Measurements from ENCODE around the gene GPT2.

Gene GPT2

DNA sequence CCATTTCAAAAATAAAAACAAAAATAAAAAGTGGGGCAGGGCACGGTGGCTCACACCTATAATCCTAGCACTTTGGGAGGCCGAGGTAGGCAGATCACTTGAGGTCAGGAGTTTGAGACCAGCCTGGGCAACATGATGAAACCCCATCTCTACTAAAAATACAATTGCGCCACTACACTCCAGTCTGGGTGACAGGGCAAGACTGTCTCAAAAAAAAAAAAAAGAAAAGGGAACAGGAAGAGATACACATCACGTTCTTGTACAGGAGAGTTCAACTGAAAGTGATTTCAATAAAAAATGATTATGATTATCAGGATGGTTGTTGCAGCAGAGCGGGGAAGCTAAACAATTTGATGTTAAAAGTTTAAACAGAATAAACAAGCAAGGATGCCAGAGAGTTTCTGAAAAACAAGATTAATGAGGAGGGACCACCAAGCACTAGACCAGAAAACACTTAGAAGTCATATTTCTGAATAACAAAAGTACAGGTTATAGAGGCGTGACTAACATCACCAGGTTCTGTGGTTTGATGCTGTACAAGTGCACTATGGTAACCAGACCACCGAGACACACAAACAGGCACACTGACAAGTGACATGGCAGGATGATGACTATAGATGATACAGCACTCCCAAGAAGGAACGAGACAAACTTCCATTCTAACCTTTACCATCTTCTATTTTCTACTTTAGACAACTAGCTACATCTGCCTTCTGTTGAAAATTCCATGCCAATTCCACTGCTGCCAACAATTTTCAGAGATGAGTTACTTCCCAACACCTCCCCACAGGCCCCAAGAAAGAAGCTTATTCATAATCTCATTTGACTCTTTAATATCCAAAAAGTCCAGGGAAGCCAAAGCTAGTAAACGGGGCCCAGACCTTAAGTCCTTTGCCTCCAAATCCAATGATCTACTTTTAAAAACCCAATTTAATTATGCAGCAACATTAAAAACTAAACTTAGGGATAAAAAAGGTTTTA, 77.5 kb downstream of the GPT2 start:
- H3K4me3 ChIP-seq (ENCODE audit: low read length) = no peak overlapping the region
- DNase-seq (ENCODE audit: low read depth) = no peak
- TF ChIP-seq, protein P1, sequence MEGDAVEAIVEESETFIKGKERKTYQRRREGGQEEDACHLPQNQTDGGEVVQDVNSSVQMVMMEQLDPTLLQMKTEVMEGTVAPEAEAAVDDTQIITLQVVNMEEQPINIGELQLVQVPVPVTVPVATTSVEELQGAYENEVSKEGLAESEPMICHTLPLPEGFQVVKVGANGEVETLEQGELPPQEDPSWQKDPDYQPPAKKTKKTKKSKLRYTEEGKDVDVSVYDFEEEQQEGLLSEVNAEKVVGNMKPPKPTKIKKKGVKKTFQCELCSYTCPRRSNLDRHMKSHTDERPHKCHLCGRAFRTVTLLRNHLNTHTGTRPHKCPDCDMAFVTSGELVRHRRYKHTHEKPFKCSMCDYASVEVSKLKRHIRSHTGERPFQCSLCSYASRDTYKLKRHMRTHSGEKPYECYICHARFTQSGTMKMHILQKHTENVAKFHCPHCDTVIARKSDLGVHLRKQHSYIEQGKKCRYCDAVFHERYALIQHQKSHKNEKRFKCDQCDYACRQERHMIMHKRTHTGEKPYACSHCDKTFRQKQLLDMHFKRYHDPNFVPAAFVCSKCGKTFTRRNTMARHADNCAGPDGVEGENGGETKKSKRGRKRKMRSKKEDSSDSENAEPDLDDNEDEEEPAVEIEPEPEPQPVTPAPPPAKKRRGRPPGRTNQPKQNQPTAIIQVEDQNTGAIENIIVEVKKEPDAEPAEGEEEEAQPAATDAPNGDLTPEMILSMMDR (conservative IDR thresholded peaks at IDR 0.05; ENCODE audit: low read depth, low read length) = no peak

DNA sequence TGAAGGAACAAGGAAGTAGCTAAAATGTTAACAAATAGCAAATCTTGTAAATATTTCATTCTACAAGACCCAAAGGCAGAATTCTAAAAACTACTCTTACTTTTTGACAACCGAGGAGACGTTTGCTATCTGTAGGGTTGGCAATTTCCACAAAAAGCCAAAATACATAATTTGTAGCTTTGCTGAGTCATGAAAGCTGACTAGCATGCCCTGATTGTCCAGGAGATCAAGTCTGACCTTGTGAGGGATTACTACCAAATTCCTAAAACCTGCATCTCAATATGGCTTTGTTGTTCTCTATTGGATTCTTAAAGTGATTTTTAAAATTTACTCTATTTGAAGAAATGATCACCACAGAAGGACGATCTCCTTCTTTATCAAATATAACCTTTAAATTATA, 78.5 kb downstream of the GPT2 start:
- no peak overlapping the region for H3K4me3 ChIP-seq (ENCODE audit: low read length)
- TF ChIP-seq, protein P1 (conservative IDR thresholded peaks at IDR 0.05; ENCODE audit: low read depth, low read length) = no peak
- no peak for DNase-seq (ENCODE audit: low read depth)

DNA sequence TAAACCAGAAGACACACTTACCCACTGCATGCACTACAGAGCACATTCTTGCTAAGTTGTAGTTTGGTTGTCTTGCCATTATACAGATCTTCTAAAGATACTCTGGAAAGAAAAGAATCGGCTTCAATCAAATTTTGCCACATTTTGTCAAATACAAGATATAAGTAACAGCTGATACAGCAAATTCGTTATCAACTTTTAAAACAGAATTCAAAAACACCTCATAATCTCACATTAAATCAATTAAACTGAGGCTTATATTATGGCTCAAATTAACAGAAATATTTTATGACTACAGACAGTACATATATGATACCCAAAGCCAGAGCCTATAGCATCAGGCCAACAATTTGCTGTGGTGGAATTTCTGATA, 83.9 kb downstream of the GPT2 start:
- no peak for DNase-seq (ENCODE audit: low read depth)
- no peak overlapping the region for H3K4me3 ChIP-seq (ENCODE audit: low read length)
- TF ChIP-seq, protein P1 (conservative IDR thresholded peaks at IDR 0.05; ENCODE audit: low read depth, low read length) = no peak

DNA sequence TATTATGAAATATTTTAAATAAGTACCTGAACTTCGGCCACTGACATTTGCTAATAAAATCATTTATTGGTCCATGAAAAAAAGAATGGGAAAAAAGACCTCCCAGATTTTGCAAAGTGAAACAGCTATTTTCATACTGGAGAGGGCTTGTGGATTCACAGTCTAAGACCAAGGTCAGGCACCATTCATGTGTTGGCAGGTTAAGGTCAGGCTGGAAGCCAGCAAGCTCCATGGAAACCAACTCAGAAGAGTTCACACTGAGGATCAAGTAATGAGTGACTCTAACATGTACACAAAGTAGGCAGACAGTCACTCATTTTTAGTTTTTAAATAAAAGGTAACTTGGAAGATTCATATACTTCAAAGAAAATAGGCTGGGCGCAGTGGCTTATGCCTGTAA, 85.9 kb downstream of the GPT2 start:
- no peak overlapping the region for H3K4me3 ChIP-seq (ENCODE audit: low read length)
- no peak for DNase-seq (ENCODE audit: low read depth)
- TF ChIP-seq, protein P1 (conservative IDR thresholded peaks at IDR 0.05; ENCODE audit: low read depth, low read length) = no peak

DNA sequence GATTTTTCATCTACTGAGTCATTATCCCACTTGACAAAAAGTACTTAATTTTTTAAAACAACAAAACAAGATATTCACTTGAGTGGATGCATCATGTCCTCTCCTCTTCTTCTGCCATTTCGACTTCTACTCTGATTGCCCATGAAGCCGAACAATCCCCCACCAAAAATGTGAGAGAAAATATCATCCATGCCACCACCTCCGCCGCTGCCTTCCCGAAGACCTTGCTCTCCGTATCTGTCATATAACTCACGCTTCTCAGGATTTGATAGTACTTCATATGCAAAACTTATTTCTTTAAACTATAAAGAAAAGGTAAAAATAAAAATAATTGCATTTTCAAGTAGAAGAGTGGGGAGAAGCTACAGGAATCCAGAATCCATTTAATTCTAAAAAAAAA, 87.1 kb downstream of the GPT2 start:
- DNase-seq (ENCODE audit: low read depth) = no peak
- H3K4me3 ChIP-seq (ENCODE audit: low read length) = no peak overlapping the region
- TF ChIP-seq, protein P1 (conservative IDR thresholded peaks at IDR 0.05; ENCODE audit: low read depth, low read length) = no peak

DNA sequence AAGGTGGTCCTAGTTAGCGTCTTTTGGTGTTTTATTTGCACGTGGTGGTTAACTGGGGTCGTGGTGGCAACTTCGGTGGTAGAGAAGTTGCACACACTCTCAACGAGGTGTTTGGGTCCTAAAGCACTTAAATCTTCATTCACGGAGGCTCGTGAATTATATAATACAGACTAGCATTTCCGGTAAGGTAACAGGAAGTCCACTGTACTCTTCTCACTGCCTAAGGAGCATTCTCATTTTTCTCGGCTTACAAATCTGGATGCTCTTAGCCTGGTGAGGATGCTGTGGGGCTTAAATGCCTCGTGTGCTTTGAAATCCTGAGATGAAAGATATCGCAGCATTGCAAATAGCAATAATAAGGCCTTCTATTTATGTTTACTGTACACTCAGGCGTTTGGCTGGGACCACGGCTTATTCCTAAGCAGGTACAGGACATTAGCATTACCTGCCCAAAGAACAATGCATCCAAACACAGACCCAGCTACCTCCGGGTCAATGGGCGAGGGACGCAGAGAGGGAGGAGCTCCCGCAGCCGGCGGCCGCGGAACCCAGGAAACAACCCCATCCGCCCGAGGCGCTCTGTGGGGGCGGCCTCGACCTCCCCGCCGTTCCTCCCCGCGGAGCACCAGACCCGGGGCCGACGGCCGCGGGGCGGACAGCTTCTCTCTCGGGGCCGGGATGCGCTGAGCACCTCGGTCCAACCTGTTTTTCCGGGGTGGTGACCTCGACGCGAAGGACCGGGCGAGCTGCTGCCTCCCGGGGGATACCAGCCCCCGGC, 88.5 kb downstream of the GPT2 start:
- DNase-seq (ENCODE audit: low read depth) = no peak
- peak overlapping the region; percentile 89 for H3K4me3 ChIP-seq (ENCODE audit: low read length)
- TF ChIP-seq, protein P1 (conservative IDR thresholded peaks at IDR 0.05; ENCODE audit: low read depth, low read length) = no peak
